SK-N-MC (cell line): ENCODE results near the gene ERICH4.

Experiments used
- EZH2 ChIP-seq: fragments of 200-600 bp; sonication (generic); IDR thresholded peaks from one replicate; pipeline ENCODE4 v1.6.1; 2017; ENCODE audit warnings: antibody characterized with exemption
- POLR2AphosphoS5 ChIP-seq: IDR thresholded peaks from 2 replicates; pipeline ENCODE4 v1.6.1; 2012; ENCODE audit warnings: mild to moderate bottlenecking, low read depth, low read length, borderline replicate concordance

- TF ChIP-seq POLR2AphosphoS5 (no peak), EZH2 (no peak)
Observed at GRCh38 chr19:41431426-41432386, 11.2 kb upstream of the ERICH4 start.
